Measurements from ENCODE around the gene ARHGAP28.

ARHGAP28 gene

DNA sequence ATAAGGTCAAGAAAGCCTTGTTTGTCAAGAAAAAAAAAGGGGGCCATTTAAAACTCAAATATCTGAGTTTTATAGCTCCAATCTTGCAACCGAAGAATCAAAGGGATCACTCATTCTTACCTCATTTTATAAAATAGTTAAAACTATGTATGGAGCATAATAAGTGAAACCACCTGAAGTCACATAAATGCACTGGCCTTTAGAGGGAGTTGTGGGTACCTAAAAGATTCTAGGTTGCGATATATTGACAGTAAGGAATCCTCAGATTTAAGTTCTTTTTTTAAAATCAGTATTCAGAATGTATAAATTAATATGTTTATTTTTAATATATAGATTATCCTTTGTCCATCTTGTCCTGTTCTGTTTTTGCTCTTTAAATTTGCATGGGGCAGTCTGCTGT lies 3.4 kb downstream of the ARHGAP28 start:
- DNase-seq: no peak

DNA sequence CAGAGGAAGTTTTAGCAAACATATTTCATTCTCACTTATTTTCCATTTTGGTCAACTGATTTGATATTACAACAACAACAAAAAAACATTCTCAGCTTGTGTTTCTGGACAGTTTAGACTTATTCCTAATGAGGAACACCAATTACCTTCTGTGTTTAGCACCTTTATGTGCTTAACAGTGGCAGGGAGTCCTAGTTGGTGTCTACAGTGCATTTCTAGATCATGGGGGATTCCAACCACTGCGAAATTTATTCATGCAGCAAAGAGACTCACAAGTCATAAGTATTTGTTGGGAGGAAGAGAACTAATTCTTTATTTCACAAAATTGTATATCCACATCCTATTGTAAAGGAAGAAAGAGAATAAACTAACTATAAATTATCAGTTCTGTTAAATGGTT lies 4.2 kb downstream of the ARHGAP28 start:
- DNase-seq: no peak

DNA sequence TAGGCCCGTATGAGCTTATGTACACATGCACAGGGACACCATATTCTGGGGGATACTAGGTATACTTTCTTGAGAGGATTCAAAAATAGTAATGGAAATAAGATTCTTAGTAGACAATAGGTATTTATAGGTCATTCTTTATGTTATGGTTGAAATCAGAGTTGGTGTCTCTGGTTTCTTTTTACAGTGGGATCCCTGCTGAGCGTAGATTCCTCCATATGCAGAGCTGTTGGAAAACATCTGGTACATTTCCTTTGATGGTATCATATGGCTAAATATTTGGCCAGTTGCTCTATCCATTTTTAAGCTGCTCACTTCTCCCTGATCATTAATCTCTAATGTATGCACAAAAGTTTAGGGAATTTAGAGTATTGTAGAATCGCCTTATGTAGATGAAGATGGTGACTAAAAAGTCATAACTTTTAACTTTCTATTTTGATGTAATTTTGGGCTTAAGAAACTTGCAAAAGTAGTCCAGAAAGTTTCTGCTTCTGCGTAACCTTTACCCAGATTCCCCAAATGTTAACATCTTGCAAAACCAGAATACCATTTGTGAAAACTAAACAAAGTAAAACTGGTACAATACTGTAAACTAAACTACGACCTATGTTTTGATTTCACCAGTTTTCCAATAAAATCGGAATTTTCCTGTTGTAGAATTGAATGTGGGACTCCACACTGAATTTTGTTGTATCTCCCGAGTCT lies 5.4 kb downstream of the ARHGAP28 start:
- DNase-seq: peak; percentile 19

DNA sequence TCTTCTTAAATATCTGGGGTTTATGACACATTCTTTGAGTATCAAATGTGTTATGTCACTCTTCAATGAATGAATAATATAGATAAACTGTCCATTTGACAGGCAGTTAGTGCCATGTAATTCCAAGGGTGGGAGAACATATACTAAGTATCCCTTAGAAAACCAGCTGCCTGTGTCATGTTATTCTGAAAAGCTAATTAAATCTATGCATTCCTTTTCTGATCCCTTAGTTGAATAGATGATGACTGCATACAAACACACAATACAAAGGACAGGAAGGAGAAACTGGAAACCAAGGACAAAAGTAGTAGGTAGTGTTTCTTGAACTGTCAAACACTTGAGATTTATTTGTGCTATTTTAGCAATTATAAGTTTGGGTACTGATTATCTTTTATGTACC lies 8.3 kb downstream of the ARHGAP28 start:
- peak; percentile 32 for DNase-seq

DNA sequence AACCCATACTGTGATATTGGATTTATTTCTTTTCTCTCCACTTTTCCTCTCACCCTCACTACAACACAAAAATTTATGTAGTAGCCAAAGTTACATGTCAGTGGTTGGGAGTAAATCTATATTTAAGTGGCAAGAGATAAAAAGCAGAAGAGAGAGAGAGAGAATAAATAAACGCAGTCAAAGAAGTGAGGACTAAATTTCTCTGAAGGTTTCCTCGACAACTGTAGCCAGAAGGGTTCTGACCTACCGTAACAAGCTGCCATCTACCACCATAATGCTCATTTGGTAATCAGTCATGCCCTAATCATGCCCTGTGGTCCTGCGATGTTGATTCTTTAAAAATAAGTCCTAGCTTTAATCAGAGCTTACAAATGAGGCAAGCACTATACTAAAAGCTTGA lies 9.1 kb downstream of the ARHGAP28 start:
- no peak for DNase-seq

DNA sequence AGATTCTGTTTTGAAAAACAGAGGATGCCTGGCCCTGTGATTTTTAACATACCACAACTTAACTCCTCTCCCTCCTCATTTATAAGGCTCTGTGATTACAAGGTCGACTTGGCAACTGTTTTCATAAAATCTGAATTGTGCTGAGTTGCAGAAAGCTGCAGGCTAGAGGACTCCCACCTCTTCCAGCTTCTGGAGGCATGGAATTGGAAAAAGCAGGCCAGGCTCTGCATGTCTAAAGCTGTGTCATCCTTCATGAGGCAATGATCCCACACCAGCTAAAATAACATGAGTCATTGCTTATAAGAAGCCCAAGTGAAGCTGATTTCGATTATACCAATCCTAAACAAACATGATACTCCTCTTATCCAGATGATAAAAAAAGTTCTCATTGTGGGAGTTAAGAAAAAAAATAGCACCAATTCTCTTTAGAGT lies 11.7 kb downstream of the ARHGAP28 start:
- DNase-seq: peak; percentile 9

DNA sequence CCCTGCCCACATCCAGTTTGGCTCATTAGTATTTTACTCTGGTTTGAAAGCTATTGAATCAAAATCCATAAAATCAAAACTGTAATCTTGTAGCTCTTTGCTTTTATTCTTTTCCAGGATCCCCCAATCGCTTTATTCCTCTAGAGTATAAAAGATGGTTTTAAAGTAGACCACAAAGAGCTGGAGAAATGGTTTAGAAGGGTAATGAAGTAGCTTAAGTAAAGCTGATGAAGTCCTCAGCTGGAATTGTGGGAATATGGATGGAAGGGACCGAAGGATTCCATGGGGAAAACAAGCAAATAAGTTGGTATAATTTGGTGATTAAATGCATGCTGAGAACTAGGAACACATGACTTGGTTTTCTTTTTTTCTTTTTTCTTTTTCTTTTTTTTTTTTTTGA lies 12.3 kb downstream of the ARHGAP28 start:
- no peak for DNase-seq

DNA sequence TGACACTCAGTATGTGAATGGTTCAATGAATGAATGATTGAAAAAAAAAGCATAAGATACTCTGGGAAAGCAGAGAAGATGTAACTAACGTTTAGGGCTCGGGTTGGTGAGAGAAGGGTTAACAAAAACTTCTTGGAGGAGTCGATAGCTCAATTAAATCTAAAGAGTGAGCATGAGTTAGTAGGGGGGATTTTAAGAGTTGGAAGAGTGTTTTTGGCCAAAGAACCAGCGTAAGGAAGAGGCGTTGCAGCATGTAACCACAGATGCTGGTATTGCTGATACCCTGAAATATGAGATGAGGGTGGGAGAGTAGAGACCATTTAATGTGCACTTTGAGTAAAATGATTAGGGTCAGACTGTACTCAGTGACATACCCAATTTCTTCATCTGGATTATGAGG lies 14.5 kb downstream of the ARHGAP28 start:
- DNase-seq: no peak

DNA sequence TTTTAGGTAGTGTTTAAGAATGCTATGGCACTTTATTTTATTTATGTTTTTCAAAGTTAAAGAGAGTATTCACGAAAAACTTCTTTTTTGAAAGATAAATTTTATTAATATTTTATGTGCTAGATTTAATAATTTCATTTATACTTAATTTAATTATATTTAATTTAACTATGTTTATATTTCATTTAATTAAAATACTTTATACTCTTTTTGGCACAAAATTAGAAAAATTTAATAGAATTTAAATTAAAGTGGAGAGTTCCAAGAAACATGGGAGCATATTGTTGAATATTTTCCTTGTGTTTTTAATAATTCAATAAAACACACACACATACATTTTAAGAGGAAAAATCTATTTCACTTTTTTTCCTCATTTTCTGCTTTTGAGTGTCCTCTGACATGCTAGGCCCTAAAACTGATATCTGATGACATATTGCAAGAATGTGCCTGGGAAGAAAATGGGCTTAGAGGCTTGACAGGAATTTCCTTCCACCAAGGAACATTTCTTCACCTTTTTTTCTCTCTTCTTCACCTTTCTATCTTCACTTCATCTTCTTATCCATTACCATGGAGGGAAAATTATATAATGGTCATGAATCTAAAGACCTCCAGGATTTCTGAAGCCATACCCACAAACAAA lies 15.4 kb downstream of the ARHGAP28 start:
- no peak for DNase-seq

DNA sequence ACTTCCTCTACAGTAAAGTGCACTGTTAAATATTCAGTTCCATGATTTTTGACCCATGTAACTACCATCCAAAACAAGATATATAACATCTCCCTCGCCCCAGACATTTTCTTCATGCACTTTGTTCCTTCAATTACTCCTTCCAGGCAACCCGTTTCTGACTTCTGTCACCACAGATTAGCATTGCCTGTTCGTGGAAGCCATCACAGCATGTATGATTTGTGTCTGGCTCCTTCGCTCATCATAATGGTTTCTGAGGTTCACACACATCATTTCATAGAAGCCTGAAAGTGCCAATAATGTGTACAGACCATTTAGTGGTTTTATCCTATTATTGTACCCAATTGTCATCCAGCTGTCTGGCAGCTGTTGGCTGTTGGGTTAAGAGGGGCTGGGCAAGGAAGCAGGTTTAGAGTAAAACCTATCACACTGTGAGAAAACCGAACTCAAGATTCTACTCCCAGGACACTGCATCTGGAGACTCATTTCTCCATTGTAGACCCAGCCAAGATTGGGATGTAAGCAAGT lies 16.1 kb downstream of the ARHGAP28 start:
- no peak for DNase-seq

DNA sequence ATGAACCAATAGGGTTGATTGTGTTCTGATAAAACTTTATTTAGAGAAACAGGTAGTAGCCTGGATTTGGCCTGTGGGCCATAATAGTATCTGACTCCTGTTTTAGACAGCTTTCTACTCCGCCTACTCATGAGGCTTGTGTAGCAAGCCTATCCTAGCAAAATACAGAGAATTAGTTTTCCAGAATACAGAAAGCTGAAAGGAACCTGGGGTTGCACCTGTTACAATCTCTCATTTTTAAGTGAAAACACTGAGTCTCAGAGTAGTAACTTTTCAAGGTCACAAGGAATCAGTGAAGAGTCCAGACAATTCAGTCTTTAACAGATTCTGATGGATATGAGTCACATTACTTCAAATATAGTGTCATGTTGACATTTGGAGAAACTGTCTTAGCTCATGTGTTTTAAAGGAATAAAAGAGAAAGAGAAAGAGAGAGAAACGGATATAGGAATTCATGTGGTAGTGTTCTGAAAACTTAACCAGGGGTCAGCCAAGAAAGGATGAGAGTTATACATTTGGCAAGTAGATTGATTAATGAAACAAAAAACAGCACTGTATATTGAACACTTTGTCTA lies 17.0 kb downstream of the ARHGAP28 start:
- no peak for DNase-seq

DNA sequence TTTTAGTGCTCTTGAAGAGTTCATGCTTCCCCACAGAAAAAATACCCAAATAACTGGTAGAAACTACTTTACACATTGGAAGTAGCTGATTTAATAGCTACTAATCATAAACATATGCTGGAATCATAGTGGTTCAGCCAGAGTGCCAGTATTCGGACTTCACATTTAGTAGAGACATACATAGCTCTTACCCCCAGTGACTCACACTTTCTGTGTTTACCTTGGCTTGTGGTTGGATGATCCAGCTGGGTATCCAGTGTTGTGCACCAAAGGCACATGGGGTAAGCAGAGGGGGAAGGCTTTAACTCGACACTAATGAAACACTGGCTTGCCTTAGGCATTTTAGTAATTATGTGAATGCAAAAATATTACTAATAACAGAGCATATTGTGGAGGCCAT lies 18.1 kb downstream of the ARHGAP28 start:
- DNase-seq: no peak

DNA sequence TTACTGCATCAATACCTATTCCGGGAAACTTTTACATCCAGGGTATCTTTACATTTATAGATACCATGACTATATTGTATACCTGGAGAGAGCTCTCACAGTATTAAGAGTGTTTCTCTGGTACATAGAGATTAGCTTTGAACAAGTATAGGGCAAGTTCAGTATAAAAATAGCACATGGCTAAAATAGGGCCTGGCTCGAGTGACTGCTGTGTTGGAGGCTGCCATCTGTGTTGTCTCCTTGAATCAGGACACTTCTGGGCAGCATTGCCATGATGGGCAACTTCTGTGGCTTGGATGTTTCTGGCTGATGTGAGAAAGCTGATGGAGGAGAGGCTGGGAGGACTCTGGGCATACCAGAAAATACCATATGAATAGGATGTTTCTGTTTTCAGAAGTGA lies 18.7 kb downstream of the ARHGAP28 start:
- DNase-seq: no peak

DNA sequence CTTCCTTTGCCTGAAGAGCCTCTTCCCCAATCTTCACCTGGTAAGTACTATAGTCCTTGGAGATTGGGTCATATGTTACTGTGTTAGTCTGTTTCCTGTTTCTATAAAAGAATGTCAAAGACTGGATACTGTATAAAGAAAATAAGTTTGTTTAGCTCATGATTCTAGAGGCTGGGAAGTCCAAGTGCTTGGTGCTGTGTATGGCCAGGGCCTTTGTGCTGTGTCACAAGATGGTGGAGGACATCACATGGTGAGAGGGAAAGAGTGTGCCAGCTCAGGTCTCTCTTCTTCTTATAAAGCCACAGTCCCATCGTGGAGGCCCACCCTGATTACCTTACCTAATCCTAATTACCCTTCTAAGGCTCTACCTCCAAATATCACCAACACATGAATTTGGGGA lies 20.9 kb downstream of the ARHGAP28 start:
- DNase-seq: no peak

DNA sequence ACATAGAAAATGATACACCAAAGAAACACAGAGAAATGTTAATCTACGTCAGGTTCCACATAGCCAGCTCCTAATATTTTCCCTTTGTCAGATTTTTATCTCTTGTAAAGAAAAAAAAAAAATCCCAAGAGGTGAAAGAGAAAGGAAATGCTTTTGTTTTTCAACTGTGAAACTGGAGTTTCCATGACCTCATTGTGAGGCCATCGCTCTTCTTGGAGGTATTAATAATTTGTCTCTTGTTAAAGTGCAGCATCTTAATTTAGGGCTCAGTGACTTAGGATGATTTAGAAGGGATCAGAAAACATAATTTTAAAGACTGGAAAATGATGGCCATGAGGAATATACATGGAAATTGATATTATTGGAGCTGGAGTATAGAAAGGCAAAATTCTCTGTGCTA lies 21.7 kb downstream of the ARHGAP28 start:
- no peak for DNase-seq

DNA sequence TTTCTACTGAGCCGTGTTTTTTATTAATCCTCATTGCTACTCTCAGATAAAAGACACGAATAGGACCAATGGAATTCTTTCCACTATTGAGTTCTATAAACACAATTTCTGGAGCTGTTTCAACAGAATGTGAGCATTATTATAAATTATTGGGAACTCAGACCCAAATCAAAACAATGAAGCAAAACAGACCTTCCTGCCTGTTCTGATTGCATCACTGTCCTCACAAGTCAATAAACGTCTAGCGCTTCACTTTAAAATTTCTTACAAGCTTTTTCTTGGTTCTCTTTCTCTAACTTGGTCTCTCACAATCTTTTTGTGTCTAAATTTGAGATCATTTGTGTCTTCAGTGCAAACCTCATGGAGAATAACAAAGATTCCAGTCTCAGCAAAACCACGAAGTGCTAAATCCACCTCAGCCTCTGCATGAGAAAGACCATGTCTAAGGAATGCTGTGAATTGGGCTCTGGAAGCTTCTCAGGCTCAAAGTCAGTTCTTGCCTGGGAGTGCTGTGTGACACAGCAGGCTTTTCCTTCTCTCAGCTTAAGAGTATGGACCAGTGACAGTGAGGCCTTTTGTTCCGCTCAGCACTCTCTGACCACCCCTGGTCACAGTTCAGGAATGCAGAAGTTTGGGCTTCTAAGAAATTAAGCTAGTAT lies 22.8 kb downstream of the ARHGAP28 start:
- no peak for DNase-seq

DNA sequence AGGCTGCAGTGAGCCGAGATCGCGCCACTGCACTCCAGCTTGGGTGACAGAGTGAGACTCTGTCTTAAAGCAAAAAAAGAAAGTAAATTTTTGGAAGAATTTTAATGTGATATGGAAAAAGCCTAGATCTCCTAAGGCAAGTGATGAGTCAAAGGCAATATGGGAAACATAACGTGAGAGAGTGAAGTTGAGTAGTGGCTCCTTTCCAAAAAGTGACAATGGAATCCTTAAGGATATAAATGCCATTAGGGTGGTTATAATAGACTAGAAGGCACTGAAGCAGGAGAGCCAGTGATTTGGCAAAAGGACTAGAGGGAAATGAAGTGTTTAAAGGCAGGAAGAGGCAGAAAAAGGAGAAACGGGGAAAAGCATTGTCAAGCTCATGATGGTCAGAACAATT lies 25.6 kb downstream of the ARHGAP28 start:
- no peak for DNase-seq

DNA sequence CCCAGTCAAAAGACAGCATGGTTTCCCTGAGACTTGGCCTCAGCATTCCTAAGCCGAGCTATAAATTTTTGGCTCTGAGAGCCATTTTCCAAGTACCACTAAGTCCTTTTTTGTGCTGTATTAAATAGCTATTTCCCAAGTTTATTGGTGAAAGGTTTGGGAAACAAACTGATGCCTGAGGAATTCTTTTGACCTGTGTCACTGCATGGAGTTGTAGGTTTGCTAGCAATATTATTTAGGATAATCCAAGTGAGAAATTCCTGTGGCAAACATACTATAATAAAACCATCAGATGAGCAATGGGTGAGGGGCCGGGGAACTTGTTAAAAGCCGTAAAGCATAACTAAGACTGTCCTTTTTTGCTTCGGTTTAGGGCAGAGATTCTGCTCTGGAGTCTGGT lies 28.4 kb downstream of the ARHGAP28 start:
- DNase-seq: peak; percentile 6

DNA sequence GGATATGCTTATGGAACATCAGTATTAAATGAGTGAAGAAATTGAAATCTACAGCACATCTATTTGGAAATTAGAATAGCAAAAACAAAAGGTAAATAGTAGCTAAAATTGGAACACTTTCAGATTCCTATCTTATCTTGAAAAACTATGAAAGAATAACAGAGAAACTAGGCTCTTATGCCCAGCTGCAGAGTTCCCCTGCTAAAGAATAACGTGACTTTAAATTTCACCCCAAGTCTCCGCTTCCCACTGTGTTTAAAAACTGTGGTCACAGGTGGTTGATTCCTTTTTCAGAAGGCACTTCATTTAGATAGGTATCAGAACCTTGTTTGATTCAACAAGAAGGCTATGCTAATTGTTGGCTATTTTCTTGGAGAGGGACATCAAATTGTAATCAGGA lies 30.1 kb downstream of the ARHGAP28 start:
- no peak for DNase-seq

DNA sequence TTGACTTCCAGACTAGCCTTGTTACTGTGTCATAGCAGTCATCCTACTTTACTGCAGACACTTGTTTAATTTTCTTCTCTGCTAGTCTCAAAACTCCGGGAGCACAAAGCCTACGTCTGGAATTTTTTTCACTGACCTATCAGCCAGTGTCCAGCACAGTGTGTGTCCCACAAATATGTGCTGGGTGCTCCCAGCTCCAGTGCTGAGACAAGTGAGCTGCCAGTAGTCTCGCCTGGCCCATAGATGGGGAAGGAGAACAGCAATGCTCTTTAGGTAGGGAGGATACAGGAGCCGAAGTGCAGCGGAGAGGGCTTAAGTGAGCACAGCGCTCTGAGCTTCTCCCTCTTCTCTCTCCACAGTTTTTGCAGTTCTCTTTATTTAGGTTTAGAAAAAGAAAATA lies 34.0 kb downstream of the ARHGAP28 start:
- no peak for DNase-seq

DNA sequence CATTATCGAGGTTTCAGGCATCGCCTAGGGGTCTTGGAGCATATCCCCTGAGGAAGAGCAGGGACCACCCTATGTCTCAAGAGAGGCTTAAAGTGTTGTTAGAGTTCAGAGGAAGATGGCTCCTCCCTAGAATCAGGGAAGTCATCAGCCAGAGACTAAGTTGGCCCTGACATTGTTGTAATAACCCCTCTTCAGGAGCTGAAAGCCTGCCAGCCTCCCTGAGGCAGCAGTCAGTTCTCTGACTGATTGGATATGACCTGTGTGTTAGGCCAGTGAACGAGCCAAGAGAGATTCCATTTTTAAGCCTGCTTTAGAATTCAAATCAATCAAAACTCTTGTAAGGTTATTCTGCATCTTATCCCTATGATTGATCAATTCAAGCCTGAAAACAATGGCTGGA lies 34.9 kb downstream of the ARHGAP28 start:
- peak; percentile 18 for DNase-seq

DNA sequence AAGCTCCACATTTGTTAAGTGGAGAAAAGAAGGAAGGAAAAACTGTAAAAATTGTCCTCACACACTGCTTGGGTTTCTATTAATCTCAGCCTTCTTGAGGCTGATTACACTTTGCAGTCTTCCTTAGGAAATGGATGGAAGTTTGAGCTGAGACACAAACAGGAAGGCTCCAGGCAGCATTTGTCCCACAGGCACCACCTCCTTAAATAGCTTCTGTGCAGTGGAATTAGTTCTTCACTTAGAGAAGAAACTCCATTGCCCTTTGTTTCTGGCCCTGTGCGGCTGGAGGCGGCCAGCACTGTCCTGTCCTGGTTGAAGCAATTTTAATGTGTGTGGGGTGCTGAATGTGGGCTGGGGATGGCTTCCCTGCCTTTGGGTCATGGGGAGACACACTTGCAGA lies 44.3 kb downstream of the ARHGAP28 start:
- peak; percentile 15 for DNase-seq

DNA sequence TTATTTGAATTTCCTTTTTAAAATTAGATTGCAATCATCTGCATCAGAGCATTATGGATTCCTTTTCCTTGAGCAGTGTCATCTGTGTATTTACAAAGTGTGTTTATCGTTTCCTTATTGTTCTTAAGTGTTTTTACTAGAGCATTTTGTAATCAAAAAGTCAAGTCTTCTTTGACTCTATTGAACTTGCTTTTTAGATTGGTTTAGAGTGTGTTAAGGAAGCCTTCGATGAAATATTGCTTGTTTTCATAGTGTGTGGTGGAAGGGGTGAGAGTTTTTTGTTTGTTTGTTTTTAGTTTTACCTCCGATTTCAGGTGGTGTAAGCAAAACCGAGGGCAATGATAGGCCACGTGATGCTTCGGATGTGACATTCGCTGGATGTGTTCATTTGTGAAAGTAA lies 45.7 kb downstream of the ARHGAP28 start:
- DNase-seq: no peak

DNA sequence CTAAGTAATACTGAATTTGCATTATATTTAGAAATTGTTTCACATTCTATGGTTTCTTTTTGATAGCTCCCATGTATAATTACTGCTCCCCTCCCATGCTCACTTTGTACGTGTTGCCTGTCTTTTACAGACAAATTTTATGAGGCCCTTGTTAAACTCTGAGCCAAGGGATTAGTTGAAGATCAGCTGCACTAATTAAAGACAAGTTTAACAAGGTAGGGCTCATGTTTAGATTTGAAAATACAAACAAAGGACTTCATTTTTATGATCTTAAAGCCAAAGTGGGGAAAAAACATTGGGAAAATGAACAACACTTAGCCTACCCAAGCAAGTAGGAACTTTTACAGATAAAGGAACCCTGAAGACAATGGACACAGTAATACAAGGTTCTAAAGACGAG lies 46.2 kb downstream of the ARHGAP28 start:
- DNase-seq: peak; percentile 44

Measured in NCI-H82 (cell line).